ENCODE results near the gene GGT5. TPM values are rescaled to one million over a fixed set of nuclear protein-coding genes. Genes with fewer than 3 reads are reported as not detected.

GGT5 gene
- total and polyA plus RNA-seq, 2 of the 13 experiments (the other 11 are each of a cell fraction or from before 2014, with no cell fraction given), result 0.69 to 3.1 TPM

DNA sequence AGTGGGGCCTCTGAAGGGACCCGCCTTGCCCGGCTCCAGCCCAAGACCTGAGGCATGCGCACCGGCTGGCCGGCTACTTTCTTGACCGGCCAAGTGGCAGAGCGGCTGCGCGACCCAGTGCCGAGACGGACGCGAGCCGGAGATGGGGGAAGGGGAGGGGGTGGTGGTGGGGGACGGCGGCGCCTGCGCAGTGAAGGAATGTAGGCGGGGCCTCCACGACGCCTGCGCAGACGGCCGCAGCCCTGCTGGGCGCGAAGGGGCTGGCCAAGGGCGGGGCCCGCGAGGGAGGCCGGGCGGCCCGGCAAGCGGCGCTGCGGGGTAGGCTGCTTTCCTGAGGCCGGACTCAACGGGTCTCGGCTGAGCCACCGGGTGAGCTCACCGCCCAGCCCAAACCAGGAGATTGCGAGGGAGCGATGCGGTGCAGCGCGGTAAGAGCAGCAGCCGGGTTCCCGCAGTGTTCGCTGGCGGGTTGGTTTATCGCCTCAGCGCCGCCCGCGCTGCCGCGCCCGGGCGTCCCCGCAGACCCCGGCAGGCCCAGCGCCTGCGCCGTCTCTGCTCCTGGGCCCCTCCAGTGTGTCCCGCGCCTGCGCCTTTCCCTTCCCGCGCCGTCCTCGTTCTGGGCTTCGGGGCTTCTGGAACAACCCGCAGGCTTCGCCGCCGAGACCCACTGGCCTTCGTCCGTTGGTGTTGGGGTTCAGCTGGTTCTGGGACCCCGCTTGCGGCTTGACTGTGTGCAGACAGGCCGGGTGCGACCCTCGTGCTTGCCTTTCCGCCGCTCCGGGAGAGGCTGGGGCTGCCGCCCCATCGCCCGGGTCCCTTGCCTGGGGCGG, 25.9 kb upstream of the GGT5 start, which contains the start of gene SPECC1L (continued):
- TF ChIP-seq, protein P1, sequence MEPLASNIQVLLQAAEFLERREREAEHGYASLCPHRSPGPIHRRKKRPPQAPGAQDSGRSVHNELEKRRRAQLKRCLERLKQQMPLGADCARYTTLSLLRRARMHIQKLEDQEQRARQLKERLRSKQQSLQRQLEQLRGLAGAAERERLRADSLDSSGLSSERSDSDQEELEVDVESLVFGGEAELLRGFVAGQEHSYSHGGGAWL (CRISPR knock-in tag; IDR thresholded peaks at IDR 0.05), result peak; percentile 77
- TF ChIP-seq ZNF550 (CRISPR knock-in tag; IDR thresholded peaks at IDR 0.05; ENCODE audit: borderline replicate concordance) (peak; percentile 81; the same call in 1 of the 2 replicates), ZKSCAN8 (CRISPR knock-in tag; IDR thresholded peaks at IDR 0.05; ENCODE audit: borderline replicate concordance) (peak; percentile 69), ZNF17 (CRISPR knock-in tag; IDR thresholded peaks at IDR 0.05) (no peak), ZMYM4 (CRISPR knock-in tag; IDR thresholded peaks at IDR 0.05) (peak; percentile 75), ZNF251 (CRISPR knock-in tag; IDR thresholded peaks at IDR 0.05) (no peak), ZNF605 (CRISPR knock-in tag; IDR thresholded peaks at IDR 0.05) (peak; percentile 50; the same call in 1 of the 2 replicates)
- TF ChIP-seq, protein P2, sequence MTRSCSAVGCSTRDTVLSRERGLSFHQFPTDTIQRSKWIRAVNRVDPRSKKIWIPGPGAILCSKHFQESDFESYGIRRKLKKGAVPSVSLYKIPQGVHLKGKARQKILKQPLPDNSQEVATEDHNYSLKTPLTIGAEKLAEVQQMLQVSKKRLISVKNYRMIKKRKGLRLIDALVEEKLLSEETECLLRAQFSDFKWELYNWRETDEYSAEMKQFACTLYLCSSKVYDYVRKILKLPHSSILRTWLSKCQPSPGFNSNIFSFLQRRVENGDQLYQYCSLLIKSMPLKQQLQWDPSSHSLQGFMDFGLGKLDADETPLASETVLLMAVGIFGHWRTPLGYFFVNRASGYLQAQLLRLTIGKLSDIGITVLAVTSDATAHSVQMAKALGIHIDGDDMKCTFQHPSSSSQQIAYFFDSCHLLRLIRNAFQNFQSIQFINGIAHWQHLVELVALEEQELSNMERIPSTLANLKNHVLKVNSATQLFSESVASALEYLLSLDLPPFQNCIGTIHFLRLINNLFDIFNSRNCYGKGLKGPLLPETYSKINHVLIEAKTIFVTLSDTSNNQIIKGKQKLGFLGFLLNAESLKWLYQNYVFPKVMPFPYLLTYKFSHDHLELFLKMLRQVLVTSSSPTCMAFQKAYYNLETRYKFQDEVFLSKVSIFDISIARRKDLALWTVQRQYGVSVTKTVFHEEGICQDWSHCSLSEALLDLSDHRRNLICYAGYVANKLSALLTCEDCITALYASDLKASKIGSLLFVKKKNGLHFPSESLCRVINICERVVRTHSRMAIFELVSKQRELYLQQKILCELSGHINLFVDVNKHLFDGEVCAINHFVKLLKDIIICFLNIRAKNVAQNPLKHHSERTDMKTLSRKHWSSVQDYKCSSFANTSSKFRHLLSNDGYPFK (CRISPR knock-in tag; IDR thresholded peaks at IDR 0.05; ENCODE audit: borderline replicate concordance), result 0 out of 2 replicates have a peak, but pooled peaks have one; percentile 37
- TF ChIP-seq, protein P3, sequence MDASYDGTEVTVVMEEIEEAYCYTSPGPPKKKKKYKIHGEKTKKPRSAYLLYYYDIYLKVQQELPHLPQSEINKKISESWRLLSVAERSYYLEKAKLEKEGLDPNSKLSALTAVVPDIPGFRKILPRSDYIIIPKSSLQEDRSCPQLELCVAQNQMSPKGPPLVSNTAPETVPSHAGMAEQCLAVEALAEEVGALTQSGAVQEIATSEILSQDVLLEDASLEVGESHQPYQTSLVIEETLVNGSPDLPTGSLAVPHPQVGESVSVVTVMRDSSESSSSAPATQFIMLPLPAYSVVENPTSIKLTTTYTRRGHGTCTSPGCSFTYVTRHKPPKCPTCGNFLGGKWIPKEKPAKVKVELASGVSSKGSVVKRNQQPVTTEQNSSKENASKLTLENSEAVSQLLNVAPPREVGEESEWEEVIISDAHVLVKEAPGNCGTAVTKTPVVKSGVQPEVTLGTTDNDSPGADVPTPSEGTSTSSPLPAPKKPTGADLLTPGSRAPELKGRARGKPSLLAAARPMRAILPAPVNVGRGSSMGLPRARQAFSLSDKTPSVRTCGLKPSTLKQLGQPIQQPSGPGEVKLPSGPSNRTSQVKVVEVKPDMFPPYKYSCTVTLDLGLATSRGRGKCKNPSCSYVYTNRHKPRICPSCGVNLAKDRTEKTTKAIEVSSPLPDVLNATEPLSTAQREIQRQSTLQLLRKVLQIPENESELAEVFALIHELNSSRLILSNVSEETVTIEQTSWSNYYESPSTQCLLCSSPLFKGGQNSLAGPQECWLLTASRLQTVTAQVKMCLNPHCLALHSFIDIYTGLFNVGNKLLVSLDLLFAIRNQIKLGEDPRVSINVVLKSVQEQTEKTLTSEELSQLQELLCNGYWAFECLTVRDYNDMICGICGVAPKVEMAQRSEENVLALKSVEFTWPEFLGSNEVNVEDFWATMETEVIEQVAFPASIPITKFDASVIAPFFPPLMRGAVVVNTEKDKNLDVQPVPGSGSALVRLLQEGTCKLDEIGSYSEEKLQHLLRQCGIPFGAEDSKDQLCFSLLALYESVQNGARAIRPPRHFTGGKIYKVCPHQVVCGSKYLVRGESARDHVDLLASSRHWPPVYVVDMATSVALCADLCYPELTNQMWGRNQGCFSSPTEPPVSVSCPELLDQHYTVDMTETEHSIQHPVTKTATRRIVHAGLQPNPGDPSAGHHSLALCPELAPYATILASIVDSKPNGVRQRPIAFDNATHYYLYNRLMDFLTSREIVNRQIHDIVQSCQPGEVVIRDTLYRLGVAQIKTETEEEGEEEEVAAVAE (CRISPR knock-in tag; IDR thresholded peaks at IDR 0.05; ENCODE audit: borderline replicate concordance), result no peak; the same call in 1 of the 2 replicates
- TF ChIP-seq, protein P4, sequence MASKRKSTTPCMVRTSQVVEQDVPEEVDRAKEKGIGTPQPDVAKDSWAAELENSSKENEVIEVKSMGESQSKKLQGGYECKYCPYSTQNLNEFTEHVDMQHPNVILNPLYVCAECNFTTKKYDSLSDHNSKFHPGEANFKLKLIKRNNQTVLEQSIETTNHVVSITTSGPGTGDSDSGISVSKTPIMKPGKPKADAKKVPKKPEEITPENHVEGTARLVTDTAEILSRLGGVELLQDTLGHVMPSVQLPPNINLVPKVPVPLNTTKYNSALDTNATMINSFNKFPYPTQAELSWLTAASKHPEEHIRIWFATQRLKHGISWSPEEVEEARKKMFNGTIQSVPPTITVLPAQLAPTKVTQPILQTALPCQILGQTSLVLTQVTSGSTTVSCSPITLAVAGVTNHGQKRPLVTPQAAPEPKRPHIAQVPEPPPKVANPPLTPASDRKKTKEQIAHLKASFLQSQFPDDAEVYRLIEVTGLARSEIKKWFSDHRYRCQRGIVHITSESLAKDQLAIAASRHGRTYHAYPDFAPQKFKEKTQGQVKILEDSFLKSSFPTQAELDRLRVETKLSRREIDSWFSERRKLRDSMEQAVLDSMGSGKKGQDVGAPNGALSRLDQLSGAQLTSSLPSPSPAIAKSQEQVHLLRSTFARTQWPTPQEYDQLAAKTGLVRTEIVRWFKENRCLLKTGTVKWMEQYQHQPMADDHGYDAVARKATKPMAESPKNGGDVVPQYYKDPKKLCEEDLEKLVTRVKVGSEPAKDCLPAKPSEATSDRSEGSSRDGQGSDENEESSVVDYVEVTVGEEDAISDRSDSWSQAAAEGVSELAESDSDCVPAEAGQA (IDR thresholded peaks at IDR 0.05; ENCODE audit: low read depth), result no peak
- TF ChIP-seq, protein P4 (CRISPR knock-in tag; IDR thresholded peaks at IDR 0.05; ENCODE audit: borderline replicate concordance), result peak; percentile 54; the same call in 1 of the 2 replicates
- TF ChIP-seq, protein P5, sequence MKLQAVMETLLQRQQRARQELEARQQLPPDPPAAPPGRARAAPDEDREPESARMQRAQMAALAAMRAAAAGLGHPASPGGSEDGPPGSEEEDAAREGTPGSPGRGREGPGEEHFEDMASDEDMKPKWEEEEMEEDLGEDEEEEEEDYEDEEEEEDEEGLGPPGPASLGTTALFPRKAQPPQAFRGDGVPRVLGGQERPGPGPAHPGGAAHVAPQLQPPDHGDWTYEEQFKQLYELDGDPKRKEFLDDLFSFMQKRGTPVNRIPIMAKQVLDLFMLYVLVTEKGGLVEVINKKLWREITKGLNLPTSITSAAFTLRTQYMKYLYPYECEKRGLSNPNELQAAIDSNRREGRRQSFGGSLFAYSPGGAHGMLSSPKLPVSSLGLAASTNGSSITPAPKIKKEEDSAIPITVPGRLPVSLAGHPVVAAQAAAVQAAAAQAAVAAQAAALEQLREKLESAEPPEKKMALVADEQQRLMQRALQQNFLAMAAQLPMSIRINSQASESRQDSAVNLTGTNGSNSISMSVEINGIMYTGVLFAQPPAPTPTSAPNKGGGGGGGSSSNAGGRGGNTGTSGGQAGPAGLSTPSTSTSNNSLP (IDR thresholded peaks at IDR 0.05; ENCODE audit: low read depth, low read length), result no peak

Data from HepG2 (cell line).